Left lobe of liver (tissue), 2 donors: ENCODE measurements around the gene FRMPD4. TPM values are rescaled to one million over a fixed set of nuclear protein-coding genes. Genes with fewer than 3 reads are reported as not detected.

Experiments used
- ATAC-seq: fragments of 200-7000 bp; cut with Tn5 transposase; one replicate; pipeline ENCODE4 v1.9.1; 2020; ENCODE audit warnings: mild to moderate bottlenecking, moderate library complexity
- DNase-seq: peaks from one replicate; pipeline ENCODE4 v3.0.0-alpha.2; 2020; ENCODE audit warnings: low spot score
- total RNA-seq: library from RNA; stranded (reverse); gene quantifications from one replicate; pipeline ENCODE4 v1.2.1, GENCODE V29; 2021
- donor health status: DM: no; HTN: no; CAD: no; lungs with moderate emphysema.
- donor health status: DM: no; HTN: yes; CAD: no.

The FRMPD4 gene
- total RNA-seq, 1 donor from 2014 or later, result not detected

- ATAC-seq (no peak), DNase-seq (no peak)
Observed at GRCh38 chrX:12210196-12210815, 72.0 kb downstream of the FRMPD4 start.

GRCh38 chrX:12210971-12211370 lies 72.7 kb downstream of the FRMPD4 start:
- DNase-seq (no peak), ATAC-seq (no peak)

- no peak for DNase-seq
Observed at GRCh38 chrX:12223650-12224049, 85.4 kb downstream of the FRMPD4 start.

GRCh38 chrX:12225107-12225506 lies 86.8 kb downstream of the FRMPD4 start:
- no peak for ATAC-seq
- DNase-seq, result no peak

More at GRCh38 chrX:12223650-12224049, 85.4 kb downstream of the FRMPD4 start:
- ATAC-seq, result no peak

- ATAC-seq (no peak), DNase-seq (no peak)
Observed at GRCh38 chrX:12227412-12228041, 89.3 kb downstream of the FRMPD4 start.

GRCh38 chrX:12228862-12229261 lies 90.6 kb downstream of the FRMPD4 start:
- ATAC-seq (no peak), DNase-seq (no peak)

- DNase-seq (no peak), ATAC-seq (no peak)
Observed at GRCh38 chrX:12229986-12230385, 91.7 kb downstream of the FRMPD4 start.

- ATAC-seq (no peak), DNase-seq (no peak)
Observed at GRCh38 chrX:12234534-12235329, 96.5 kb downstream of the FRMPD4 start.

GRCh38 chrX:12236156-12236555 lies 97.9 kb downstream of the FRMPD4 start:
- no peak for DNase-seq
- no peak for ATAC-seq

GRCh38 chrX:12237131-12237530 lies 98.9 kb downstream of the FRMPD4 start:
- ATAC-seq, result no peak

GRCh38 chrX:12237771-12238170 lies 99.5 kb downstream of the FRMPD4 start:
- ATAC-seq (no peak), DNase-seq (no peak)

More at GRCh38 chrX:12237131-12237530, 98.9 kb downstream of the FRMPD4 start:
- no peak for DNase-seq

- no peak for ATAC-seq
- DNase-seq, result no peak
Observed at GRCh38 chrX:12239356-12240082, 101.2 kb downstream of the FRMPD4 start.

- DNase-seq (no peak), ATAC-seq (no peak)
Observed at GRCh38 chrX:12240491-12240890, 102.2 kb downstream of the FRMPD4 start.

- ATAC-seq, result no peak
- DNase-seq, result no peak
Observed at GRCh38 chrX:12241026-12241425, 102.8 kb downstream of the FRMPD4 start.

- DNase-seq, result no peak
- ATAC-seq, result no peak
Observed at GRCh38 chrX:12245650-12246645, 107.7 kb downstream of the FRMPD4 start.

GRCh38 chrX:12249997-12250396 lies 111.7 kb downstream of the FRMPD4 start:
- ATAC-seq (no peak), DNase-seq (no peak)

- DNase-seq, result no peak
- ATAC-seq, result no peak
Observed at GRCh38 chrX:12263211-12263610, 124.9 kb downstream of the FRMPD4 start.

GRCh38 chrX:12269484-12269883 lies 131.2 kb downstream of the FRMPD4 start:
- no peak for ATAC-seq
- DNase-seq, result no peak

- DNase-seq, result no peak
- ATAC-seq, result no peak
Observed at GRCh38 chrX:12278151-12278550, 139.9 kb downstream of the FRMPD4 start.

GRCh38 chrX:12282991-12283390 lies 144.7 kb downstream of the FRMPD4 start:
- DNase-seq (no peak), ATAC-seq (no peak)
